NCI-H774 (cell line): ENCODE measurements around the gene PDHB.
A peak's percentile ranks its signal among the peaks of the same experiment; 100 is the strongest.
"Not testable (repeated sequence)": the region's sequence is repeated elsewhere in the genome, so short reads cannot be mapped to it uniquely, and the experiment has no call there.

ENCODE experiments used
- DNase-seq: peaks from one replicate; lab custom pipeline; 2025; lab: John Stamatoyannopoulos, UW

PDHB gene

DNA sequence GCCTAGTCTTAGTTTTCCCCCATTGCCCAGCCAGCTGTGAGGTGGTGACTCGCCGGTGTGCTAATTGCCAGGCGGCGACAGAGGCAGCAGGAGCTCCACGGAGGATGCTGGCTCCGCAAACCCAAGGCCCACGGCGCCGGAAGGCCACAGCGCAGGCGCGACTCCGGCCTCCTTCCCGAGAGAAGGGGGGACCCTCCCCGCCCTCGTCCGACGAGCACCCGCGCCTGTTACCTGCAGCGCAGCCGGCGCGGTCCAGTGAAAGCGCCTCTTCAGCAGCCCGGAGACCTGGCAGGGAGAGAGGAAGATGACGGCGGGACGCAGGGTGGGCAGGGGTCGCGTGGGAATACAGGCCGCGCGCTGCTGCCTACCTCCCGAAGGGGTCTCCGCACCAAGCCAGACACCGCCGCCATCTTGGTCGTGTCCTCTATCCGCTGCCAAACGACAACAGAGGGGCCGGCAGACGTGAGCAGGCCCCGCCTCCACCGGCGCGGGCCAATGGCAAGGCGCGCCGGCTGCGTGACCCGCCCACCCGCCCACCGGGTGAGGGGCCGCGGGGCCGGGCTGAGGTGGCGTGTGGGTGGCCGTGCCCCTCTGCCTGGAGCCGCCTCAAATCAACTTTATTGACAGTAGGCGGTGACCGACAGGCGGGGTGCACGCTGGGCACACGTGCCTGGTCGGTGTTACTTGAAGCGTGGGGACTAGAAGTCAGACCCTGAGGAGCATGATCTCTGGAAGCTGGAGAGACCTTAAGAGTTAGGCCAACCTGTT is at the start of gene PDHB:
Gene PDHB (minus strand): TSS at position 433 of the 768 bp plus-strand sequence. CDS start 23 bp downstream, at position 410.
- DNase-seq, result peak; percentile 63

DNA sequence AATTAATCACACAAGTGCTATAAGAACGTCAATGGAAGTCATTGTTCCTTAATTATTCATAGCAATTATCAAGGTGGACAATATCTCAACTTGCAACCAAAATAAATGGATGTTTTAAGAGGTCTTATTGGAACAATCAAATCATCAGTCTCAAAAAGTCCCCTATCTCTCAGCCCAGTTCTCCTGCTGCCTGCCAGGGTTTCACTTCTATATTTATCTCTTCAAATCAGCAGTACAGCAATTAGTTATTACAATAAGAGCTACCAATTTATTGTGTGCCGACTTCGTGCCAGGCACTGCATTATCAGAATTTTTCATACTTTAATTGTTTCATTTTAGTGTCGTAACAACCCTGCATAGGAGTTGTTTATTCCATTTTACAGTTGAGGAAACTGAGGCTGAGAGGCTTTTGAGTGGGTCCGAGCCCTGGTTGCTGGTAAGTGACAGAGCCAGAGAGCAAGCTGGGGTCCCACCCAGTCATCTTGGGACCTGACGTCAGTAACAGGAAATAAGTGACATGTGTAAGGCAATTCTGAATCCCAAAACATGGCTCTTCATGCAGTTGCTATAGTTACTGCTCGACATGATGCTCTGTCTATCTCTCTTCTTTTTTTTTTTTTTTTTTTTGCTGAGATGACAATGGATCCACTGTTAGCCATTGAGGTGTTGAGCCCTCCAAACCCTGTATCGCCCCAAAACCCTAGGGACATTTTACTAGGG is 49.4 kb upstream of the PDHB start:
- DNase-seq, result no peak

DNA sequence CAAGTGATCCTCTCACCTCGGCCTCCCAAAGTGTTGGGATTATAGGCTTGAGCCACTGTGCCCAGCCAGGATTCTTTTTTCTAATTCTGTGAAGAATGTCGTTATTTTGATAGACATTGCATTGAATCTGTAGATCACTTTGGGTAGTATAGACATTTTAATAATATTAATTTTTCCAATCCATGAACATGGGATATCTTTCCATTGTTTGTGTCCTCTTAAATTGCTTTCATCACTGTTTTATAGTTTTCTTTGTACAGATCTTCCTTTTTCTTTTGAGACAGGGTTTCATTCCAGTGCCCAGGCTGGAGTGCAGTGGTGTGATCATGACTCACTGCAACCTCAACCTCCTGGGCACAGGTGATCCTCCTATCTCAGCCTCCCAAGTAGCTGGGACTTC is 46.7 kb upstream of the PDHB start:
- no peak for DNase-seq

DNA sequence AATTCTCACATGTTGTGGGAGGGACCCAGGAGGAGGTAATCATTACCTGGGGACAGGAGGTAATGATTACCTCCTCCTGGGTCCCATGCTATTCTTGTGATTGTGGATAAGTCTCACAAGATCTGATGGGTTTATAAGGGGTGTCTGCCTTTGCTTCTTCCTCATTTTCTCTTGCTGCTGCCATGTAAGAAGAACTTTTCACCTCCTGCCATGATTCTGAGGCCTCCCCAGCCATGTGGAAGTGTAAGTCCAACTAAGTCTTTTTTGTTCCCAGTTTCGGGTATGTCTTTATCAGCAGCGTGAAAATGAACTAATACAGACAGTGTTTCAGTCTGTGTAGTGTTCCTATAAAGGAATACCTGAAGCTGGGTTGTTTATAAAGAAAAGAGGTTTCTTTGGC is 45.1 kb upstream of the PDHB start:
- DNase-seq, result no peak

DNA sequence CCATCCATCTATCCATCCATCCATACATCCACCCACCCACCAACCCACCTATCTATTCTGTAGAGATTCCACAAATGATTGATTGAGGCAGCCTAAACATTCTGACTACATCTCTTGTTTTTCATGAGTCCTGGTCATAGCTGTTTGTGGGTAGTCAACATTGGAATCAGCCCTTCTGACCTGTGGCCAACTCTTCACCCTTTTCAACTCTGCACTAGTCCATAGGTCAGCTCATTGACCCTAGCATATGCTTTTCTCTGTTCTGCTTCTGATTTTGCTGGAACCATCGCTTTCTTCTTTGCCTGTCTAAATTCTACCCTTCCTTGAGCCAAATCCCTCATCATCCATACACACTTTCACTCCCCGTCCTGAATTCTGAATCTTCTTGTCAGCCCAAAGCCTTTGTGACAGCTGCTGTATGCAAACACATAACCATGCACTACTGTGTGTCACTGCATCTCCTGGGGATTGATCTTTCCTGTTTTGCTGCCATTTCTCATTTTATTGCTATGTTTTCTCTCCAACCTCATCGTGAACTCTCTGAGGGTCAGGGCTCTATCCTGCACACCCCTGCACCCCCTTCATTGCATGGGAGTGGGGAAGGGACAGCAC is 41.4 kb upstream of the PDHB start:
- no peak for DNase-seq

DNA sequence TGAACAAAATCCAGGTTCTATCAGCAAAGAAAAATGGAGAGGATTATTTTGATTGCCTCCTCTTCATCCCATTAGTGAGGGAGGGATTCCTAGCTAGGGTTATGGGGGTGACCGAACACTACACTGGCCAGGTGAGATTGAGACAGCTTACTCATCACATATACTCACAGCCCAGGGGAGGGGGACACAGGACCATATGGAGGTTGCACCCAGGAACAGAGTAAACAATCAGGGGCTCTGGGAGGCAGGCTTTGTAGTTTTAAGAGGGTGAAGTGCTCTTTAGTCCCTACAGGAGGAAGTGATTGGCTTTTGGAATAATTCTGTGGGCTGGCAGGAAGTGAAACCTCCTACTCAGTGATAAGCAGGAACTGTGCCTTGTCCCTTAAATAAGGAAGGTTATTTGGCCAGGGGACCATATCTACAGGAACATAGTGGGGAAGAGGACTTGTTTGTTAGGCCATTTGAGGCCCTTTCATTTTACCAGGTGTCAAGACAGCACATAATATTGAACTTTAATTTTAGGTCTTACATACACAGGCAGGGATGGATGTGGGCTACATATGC is 40.8 kb upstream of the PDHB start:
- no peak for DNase-seq

DNA sequence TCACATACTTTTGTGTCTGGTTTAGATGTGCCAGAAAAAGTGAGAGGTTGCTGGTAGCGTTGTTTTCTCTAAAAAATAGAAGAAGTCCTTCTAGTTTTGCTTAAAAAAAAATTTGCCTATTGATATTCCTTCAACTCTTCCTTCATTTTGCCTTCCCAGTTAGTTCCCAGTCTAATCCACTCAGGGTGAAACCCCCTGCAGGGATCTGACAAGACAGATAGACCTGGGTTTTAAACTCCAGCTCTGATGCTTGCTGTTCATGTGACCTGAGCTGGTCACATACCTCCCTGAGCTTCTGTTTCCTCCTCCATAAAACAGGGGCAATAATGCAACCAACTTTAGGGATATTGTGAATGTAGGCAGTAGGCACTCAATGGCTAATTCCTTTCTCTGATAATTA is 39.6 kb upstream of the PDHB start:
- no peak for DNase-seq

DNA sequence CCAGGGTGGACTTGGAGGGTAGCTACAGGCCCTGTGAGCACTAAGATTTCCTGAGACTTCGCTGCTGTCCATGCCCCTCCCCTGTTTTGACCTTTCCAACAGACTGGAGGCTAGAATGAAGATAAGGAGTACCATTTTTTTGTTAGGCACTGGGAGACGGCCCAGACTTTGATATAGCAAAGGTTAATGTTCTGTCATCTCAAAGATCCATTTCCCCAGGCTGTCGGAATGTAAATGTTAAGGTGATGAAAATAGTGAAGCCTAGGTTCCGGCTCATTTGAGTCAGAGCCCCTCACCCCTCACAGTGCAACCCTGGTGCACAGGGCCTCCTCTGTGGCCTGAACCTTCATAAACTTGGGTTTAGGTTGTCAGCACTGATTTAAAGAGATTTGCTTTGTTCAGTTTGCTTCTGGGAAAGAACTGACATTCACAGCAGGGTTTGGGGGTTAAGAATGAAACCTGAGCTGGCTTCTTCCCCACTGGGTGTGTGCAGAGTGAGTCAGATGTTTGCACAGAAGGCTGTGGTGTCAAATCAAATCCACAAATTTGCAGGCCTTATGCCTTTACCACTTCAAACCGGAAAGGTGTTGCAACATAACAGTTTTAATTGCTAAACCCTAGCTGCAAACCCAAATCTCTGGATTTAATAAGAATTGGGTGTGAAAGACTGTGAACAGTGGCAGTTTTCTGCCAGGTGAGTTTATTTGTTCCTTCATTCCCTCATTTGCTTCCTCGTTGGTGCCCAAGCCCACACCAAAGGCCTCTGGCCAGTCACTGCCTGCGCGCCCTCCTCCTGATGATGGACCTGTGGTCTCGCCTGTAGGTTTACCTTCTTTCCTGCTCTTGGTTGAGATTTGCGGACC is 37.6 kb upstream of the PDHB start:
- peak; percentile 51 for DNase-seq

DNA sequence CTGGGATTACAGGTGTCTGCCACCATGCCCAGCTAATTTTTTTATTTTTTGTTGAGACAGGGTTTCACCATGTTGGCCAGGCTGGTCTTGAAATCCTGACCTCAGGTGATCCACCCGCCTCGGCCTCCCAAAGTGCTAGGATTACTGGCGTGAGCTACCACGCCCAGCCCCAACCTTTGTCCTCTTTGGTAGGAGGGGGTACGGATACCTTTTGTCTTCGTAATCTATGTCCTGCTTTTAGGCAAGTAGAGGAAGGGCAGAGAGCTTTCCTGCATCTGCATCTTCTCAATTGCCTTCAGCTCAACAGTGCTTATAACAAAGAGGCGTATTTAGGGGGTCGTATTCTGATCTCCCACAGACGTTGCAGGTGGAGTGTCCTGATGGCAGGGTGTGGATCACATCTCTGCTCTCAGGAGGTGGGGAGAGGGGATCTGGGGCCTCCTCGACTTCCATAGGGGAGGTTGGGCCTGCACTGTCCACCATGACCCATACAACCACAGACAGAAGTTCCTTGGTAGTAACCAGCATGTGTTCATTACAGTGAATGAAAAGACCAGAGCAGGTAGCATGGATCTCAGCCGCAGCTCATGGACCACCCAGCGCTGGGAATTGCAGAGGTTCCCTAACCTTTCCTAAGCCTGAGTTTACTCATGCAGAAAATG is 36.9 kb upstream of the PDHB start:
- no peak for DNase-seq

DNA sequence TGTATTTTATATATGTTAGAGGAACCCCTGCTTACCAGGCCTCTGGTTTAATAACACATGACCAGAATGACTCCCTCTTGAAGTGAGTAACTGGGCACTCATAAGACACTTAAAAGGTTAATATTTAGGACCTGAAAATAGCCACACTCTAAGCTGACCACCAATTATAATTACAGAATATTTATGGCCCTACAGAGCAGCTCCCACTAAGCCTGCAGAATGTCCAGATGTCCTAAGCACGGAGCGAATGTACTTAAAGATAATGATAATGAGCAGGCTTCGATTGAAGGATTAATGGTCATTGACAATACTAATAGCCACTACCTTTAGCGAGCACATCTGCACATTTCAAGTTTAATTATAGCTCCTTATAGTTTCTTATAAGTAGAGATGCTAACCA is 35.5 kb upstream of the PDHB start:
- DNase-seq, result no peak

DNA sequence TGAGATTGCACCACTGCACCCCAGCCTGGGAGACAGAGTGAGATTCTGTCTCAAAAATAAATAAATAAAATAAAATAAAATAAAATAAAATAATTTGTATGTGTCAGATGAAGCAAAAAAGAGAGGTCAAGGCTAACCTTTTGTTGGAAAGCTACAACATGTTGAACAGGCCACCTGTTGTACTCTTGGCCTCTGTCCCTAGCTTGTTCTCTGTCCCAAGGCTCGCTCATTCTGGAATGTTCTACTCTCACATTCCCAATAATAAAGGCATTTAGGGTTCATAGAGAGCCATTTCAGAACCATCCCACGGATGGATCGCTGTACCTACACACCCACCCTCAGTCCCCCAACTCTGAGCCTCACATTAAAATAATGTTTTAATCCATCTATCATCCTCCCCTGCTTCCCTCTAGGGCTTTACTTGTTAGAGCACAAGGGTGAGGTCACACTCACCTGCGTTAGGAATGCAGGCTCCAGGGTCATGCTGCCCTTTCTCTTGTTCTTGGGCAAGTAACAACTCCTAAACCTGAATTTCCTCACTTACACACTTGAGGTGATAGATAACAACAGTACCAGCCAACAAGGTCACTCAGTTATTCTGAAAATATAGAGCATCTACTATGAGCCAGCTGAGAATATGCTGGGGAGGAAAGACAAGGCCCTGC is 33.4 kb upstream of the PDHB start:
- no peak for DNase-seq

DNA sequence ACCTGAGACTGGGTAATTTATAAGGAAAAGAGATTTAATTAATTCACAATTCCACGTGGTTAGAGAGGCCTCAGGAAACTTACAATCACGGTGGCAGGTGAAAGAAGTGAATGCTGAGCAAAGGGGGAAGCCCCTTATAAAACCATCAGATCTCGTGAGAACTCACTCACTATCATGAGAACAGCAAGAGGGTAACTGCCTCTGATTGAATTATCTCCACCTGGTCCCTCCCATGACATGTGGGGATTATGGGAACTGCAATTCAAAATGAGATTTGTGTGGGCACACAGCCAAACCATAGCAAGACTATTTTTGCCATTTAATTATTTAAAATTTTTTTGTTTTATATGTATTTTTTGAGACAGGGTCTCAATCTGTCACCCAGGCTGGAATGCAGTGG is 31.2 kb upstream of the PDHB start:
- DNase-seq, result no peak

DNA sequence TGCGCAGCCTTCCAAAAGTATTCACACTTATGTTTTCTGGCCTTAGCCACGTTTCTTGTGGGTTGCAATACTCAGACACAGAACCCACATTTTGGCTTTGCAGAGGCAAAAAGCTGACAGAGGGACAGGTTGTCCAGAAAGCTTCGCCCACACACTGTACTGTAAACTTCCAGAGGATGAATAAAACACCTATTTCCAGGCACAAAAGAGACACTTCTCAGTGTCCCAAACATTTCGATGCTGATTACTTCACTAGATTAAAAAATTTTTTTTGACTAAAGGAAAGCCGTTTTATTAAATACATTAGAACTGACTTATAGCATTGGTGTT is 30.3 kb upstream of the PDHB start:
- no peak for DNase-seq

DNA sequence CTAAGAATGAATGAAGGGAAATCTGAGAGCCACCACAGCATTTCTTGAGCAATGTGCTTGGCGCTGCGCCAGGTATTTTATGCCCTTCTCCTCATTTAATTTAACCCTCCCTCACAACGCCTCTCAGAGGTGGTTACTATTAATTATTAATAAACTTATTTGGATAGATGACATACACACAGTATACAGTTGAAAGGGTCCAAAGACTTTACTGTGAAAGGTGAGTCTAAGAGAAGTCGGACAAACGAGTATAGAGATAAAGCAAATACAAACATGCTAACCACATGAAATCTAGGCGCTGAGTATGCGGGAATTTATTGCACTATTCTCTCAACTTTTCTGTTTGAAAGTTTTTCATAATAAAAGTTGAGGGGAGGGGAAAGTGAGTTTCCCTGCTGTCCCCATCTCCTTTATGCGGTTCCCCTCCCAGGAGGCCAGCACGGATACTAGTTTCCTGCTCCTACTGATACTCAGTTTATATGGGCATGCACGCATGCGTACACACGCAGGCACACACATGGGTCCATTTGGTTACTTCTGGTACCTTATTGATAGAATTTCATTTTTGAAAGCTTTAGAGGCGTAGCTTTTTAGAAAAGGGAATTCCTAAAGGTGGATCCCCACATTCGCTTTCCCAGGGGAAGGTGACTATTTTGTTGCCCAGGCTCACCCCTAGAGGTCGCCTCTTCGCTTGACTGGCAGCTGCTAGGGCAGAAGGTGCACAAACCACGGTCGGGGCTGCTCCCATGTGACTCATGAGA is 29.7 kb upstream of the PDHB start:
- DNase-seq, result no peak

DNA sequence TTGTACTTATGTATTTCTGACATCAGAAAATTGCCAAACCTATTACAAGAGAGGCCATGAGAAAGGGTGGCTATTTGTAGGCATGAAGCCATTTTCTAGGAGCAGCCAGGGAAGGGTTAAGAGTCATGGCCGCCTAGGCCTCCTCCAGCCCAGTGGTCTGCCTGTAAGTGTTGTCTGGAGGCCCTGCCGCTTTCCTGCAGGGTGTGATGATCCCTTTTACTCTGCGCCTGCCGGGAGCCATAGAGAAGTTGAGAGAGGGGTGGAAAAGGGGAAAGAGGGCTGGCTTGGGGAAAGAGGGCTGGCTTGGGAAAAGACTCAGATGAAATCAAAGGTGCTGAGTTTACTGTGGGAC is 29.2 kb upstream of the PDHB start:
- DNase-seq, result no peak

DNA sequence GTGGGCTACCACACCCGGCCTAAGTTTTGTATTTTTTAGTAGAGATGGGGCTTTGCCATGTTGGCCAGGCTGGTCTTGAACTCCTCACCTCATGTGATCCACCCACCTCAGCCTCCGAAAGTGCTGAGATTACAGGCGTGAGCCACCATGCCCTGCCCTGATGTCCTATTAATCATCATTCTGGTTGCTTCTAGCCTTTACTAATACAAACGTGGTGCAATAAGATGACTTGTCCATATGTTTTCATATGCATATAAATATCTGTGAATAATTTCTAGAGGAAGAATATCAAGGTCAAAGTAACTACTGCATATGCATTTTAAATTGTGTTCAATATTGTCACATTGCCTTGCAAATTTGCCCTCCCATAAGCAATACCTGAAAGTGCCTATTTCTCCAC is 25.5 kb upstream of the PDHB start:
- DNase-seq, result no peak

DNA sequence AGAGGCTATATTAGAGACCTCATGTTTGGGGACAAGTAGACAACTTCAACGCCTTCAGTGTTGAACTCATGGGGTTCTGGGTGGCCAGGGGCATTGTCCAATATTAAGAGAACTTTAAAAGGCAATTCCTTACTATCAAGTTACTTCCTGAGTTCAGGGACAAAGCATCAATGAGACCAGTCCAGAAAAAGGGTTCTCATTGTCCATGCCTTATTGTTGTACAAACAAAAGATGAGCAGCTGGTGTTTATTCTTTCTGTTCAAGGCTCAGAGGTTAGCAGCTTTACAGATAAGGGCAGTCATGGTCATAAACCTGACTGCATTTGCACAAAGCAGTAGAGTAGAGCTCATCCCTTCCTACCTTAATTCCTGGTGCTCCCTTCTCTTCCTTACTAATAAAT is 18.5 kb upstream of the PDHB start:
- no peak for DNase-seq

DNA sequence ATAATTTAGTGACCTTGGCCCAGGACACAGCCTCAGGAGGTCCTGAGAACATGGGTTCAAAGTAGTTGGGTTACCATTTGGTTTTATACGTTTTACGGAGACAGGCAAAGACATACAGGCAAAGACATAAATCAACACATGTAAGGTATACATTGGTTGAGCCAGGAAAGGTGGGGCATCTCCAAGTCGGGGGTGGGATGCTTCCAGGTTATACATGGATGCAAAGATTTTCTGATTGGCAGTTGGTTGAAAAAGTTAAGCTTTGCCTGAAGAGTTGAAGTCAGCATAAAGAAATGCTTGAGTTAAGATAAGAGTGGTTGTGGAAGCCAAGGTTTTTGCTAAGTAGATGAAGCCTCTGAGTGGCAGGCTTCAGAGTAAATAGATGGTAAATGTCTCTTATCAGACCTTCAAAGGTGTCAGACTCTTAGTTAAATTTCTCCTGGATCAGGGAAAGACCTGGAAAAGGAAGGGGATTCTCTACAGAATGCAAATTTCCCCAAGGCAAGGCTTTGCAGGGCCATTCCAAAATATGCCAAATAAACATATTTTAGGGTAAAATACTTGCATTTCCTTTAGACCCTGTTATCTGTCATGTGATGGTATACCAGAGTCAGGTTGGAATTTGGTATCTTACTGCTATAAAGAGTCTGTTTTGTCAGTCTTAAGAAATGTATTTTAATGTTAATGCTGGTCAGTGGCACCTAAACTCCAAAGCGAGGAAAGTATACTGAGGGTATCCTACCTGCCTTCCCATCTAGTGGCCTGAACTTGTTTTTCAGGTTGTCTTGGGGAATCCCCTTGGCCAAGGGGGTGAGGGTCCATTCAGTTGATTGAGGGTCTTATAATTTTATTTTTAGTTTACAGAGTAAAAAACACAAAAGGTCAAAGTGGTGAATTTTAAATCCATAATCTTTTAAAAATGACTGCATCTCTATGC is 8.2 kb upstream of the PDHB start:
- no peak for DNase-seq

DNA sequence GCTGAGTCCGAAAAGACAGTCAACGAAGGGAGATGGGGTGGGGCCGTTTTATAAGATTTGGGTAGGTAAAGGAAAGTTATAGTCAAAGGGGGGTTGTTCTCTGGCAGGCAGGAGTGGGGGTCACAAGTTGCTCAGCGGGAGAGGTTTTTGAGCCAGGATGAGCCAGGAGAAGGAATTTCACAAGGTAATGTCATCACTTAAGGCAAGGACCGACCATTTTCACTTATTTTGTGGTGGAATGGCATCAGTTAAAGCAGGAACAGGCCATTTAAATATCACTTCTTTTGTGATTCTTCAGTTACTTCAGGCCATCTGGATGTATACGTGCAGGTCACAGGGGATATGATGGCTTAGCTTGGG is 7.3 kb upstream of the PDHB start:
- not testable (repeated sequence) for DNase-seq
